IMR-90 (cell line): ENCODE results near the gene NEUROD2. TPM values are rescaled to one million over a fixed set of nuclear protein-coding genes. Genes with fewer than 3 reads are reported as not detected.

Source experiments
- ATAC-seq: fragments of 200-7000 bp; cut with Tn5 transposase; 2 replicates; pipeline ENCODE4 v1.9.1; 2020; ENCODE audit warnings: low read depth, mild to moderate bottlenecking, moderate library complexity
- BruUV-seq: library from RNA; stranded (reverse); fragments of 400-500 nt; replicated peaks from 2 replicates; lab custom pipeline; 2021; lab: Mats Ljungman, UMichigan
- CTCF ChIA-PET: fragments of 300-600 bp; formaldehyde crosslinking; extraction: SDS; loops from one replicate; lab custom pipeline; 2021; ENCODE audit warnings: antibody characterized with exemption; lab: Yijun Ruan, JAX
- POLR2A ChIA-PET: fragments of 300-600 bp; sonication (Branson Sonifier 250); formaldehyde crosslinking; loops from one replicate; lab custom pipeline; 2022; ENCODE audit warnings: antibody characterized with exemption; ENCODE audit not compliant: unreplicated experiment; lab: Charles Lee
- DNase-seq: peaks from one replicate; pipeline ENCODE4 v3.0.0; 2013
- H2AFZ ChIP-seq: replicated peaks from 2 replicates; pipeline ENCODE3; 2013; ENCODE audit warnings: low read length, mild to moderate bottlenecking; ENCODE audit not compliant: poor library complexity
- H2AK5ac ChIP-seq: 2 replicates; pipeline ENCODE4 v1.6.1; 2013; ENCODE audit warnings: low read depth, low read length, inconsistent platforms
- H2AK9ac ChIP-seq: replicated peaks from 2 replicates; pipeline ENCODE3; 2013; ENCODE audit warnings: mild to moderate bottlenecking, low read depth, low read length, moderate library complexity; ENCODE audit not compliant: poor library complexity
- H2BK120ac ChIP-seq: 2 replicates; pipeline ENCODE4 v1.6.1; 2013; ENCODE audit warnings: low read depth, low read length, inconsistent platforms
- H2BK15ac ChIP-seq: 3 replicates; pipeline ENCODE4 v1.6.1; 2013; ENCODE audit warnings: low read depth, low read length, inconsistent platforms
- H2BK20ac ChIP-seq: 2 replicates; pipeline ENCODE4 v1.6.1; 2013; ENCODE audit warnings: low read depth, mild to moderate bottlenecking, inconsistent platforms, low read length, moderate library complexity
- H2BK5ac ChIP-seq: 2 replicates; pipeline ENCODE4 v1.6.1; 2013; ENCODE audit warnings: mild to moderate bottlenecking, low read depth, low read length, inconsistent platforms; ENCODE audit not compliant: poor library complexity, severe bottlenecking
- H3K14ac ChIP-seq: replicated peaks from 2 replicates; pipeline ENCODE4 v1.6.1; 2013; ENCODE audit warnings: low read depth, low read length, inconsistent platforms
- H3K18ac ChIP-seq: 2 replicates; pipeline ENCODE4 v1.6.1; 2013; ENCODE audit warnings: low read depth, low read length, control low read depth
- H3K23ac ChIP-seq: 2 replicates; pipeline ENCODE4 v1.6.1; 2013; ENCODE audit warnings: low read depth, low read length, inconsistent platforms
- H3K27ac ChIP-seq: 2 replicates; pipeline ENCODE4 v1.5.1; 2013; ENCODE audit warnings: mild to moderate bottlenecking, control low read depth, low read length; ENCODE audit not compliant: insufficient read depth
- H3K27me3 ChIP-seq: 2 replicates; pipeline ENCODE4 v1.6.1; 2013; ENCODE audit warnings: low read length; ENCODE audit not compliant: control insufficient read depth, insufficient read depth
- H3K36me3 ChIP-seq: 2 replicates; pipeline ENCODE4 v1.6.1; 2013; ENCODE audit warnings: low read length, mixed read lengths; ENCODE audit not compliant: control insufficient read depth, insufficient read depth
- H3K4ac ChIP-seq: 2 replicates; pipeline ENCODE4 v1.6.1; 2013; ENCODE audit warnings: low read depth, low read length, inconsistent platforms
- H3K4me1 ChIP-seq: 2 replicates; pipeline ENCODE4 v1.6.1; 2013; ENCODE audit warnings: low read length, mixed read lengths; ENCODE audit not compliant: control insufficient read depth, insufficient read depth
- H3K4me2 ChIP-seq: 2 replicates; pipeline ENCODE4 v1.6.1; 2013; ENCODE audit warnings: low read depth, mild to moderate bottlenecking, control low read depth, low read length, moderate library complexity
- H3K4me3 ChIP-seq: 2 replicates; pipeline ENCODE4 v1.5.1; 2013; ENCODE audit warnings: low read depth, mild to moderate bottlenecking, control low read depth, low read length, moderate library complexity; ENCODE audit not compliant: insufficient read depth
- H3K56ac ChIP-seq: 2 replicates; pipeline ENCODE4 v1.6.1; 2013; ENCODE audit warnings: low read length, inconsistent platforms; ENCODE audit not compliant: insufficient read depth; ENCODE audit errors: extremely low read depth
- H3K79me1 ChIP-seq, 2 experiments: 2 replicates each; pipeline ENCODE4 v1.6.1; 2013; ENCODE audit warnings: low read length in 2 of 2, inconsistent platforms in 1 of 2, low read depth in 1 of 2
- H3K9ac ChIP-seq: 2 replicates; pipeline ENCODE4 v1.6.1; 2013; ENCODE audit warnings: low read depth, low read length, control low read depth
- H3K9me1 ChIP-seq: 2 replicates; pipeline ENCODE4 v1.6.1; 2013; ENCODE audit warnings: low read length, inconsistent platforms; ENCODE audit not compliant: insufficient read depth
- H3K9me3 ChIP-seq: 2 replicates; pipeline ENCODE4 v1.6.1; 2013; ENCODE audit warnings: low read length; ENCODE audit not compliant: control insufficient read depth, insufficient read depth
- H4K20me1 ChIP-seq: 2 replicates; pipeline ENCODE4 v1.6.1; 2013; ENCODE audit warnings: low read length, inconsistent platforms; ENCODE audit not compliant: insufficient read depth
- H4K5ac ChIP-seq: 2 replicates; pipeline ENCODE4 v1.6.1; 2013; ENCODE audit warnings: mild to moderate bottlenecking, low read depth, low read length, control low read depth
- H4K8ac ChIP-seq, 2 experiments: 2 replicates each; pipeline ENCODE4 v1.6.1; 2013; ENCODE audit warnings: low read depth in 2 of 2, low read length in 2 of 2, control low read depth in 1 of 2, inconsistent platforms in 1 of 2
- H4K91ac ChIP-seq: 2 replicates; pipeline ENCODE4 v1.6.1; 2013; ENCODE audit warnings: low read depth, low read length, inconsistent platforms; ENCODE audit not compliant: insufficient read depth
- CEBPB ChIP-seq: IDR thresholded peaks from 2 replicates; pipeline ENCODE4 v1.6.1; 2012; ENCODE audit warnings: low read depth, low read length, improper control_type of control experiment
- ELK1 ChIP-seq: fragments of 150-350 bp; IDR thresholded peaks from 2 replicates; pipeline ENCODE4 v1.6.1; 2016; ENCODE audit warnings: low read depth, mild to moderate bottlenecking, low read length, moderate library complexity, borderline replicate concordance
- RAD21 ChIP-seq: IDR thresholded peaks from 2 replicates; pipeline ENCODE4 v1.6.1; 2012; ENCODE audit warnings: low read length, improper control_type of control experiment
- WGBS, 2 experiments: methylation state at CpG; one replicate each; pipeline versions ENCODE4 v1.1.5 to v1.1.7; 2013; ENCODE audit warnings: missing lambda C conversion rate in 2 of 2; ENCODE audit not compliant: insufficient read length in 1 of 2; ENCODE audit errors: extremely low coverage in 2 of 2; 5-methylcytosine and 5-hydroxymethylcytosine counted together
- dilution Hi-C: fragments of 300-500 bp; cut with HindIII; formaldehyde crosslinking; loops from one replicate; pipeline ENCODE4 v1.14.3; 2018; ENCODE audit warnings: low sequenced_read_pairs; ENCODE audit not compliant: unreplicated experiment
- in situ Hi-C: fragments of 300-500 bp; cut with MboI; formaldehyde crosslinking; loops from 3 replicates; pipeline ENCODE4 v1.14.3; 2019; ENCODE audit warnings: low sequenced_read_pairs, inconsistent platforms, mixed read lengths
- intact Hi-C: fragments of 100-400 bp; cut with micrococcal nuclease; formaldehyde crosslinking; loops from 2 replicates; pipeline ENCODE4 v1.10.0; 2022
- polyA plus RNA-seq, 3 experiments: library from polyadenylated mRNA; depleted of rRNA; stranded (reverse); fragments of >200 nt; gene quantifications; 2 replicates each; pipeline ENCODE4 v1.2.3, GENCODE V29; 2012; ENCODE audit warnings: low replicate concordance in 1 of 3
- total RNA-seq: library from RNA; depleted of rRNA; stranded (reverse); fragments of >200 nt; gene quantifications from 2 replicates; pipeline ENCODE4 v1.2.3, GENCODE V29; 2012

NEUROD2 gene
- total and polyA plus RNA-seq, 2 of the 4 experiments (the other 2 are of a cell fraction), result not detected

- intact Hi-C loops (no loop called here), in situ Hi-C loops (no loop called here), dilution Hi-C loops (no loop called here)
- peaks cover 39% of the 10 kb centered on the region for H4K20me1 ChIP-seq
- no peak for TF ChIP-seq RAD21
- TF ChIP-seq ELK1, result no peak
- no peak for TF ChIP-seq CEBPB
- no peak overlapping the region for H2AK9ac ChIP-seq
- H3K9ac ChIP-seq, result no peak overlapping the region
- H2AFZ ChIP-seq, result no peak overlapping the region
- peaks cover 28% of the 10 kb centered on the region for H3K4me1 ChIP-seq
- H2BK120ac ChIP-seq, result no peak overlapping the region
- H3K27me3 ChIP-seq, result no peaks in the 10 kb centered on the region
- ChIA-PET POLR2A (no interaction called here), CTCF (interaction anchor here (2.9 kb wide), 1 partner anchor 17 kb away, joined by 11 read pairs; no protein-coding TSS in a partner anchor)
- ATAC-seq, result no peak
- H3K56ac ChIP-seq, result no peak overlapping the region
- H3K18ac ChIP-seq, result no peak overlapping the region
- no peak overlapping the region for H4K5ac ChIP-seq
- no peak overlapping the region for H2BK5ac ChIP-seq
- H2BK20ac ChIP-seq, result no peak overlapping the region
- no peak for DNase-seq
- H3K4ac ChIP-seq, result no peak overlapping the region
- no peak overlapping the region for H2BK15ac ChIP-seq
- peaks cover 32 to 78% of the 10 kb centered on the region in 2 experiments for H3K79me1 ChIP-seq
- no peak overlapping the region for H3K4me2 ChIP-seq
- no peaks in the 10 kb centered on the region for H3K9me3 ChIP-seq
- H3K14ac ChIP-seq, result no peak overlapping the region
- no TSS peak for BruUV-seq
- no peak overlapping the region for H3K4me3 ChIP-seq
- H4K8ac ChIP-seq, result no peak overlapping the region
- no peak overlapping the region for H2AK5ac ChIP-seq
- peaks cover 46% of the 10 kb centered on the region for H3K9me1 ChIP-seq
- H4K91ac ChIP-seq, result no peak overlapping the region
- no peak overlapping the region for H3K23ac ChIP-seq
- H3K36me3 ChIP-seq, result no peaks in the 10 kb centered on the region
- 89% methylated on average over 1 of the region's 2 CpGs; no CpG with 5 or more reads in 1 of the 2 experiments for WGBS, 2 experiments
- no peak overlapping the region for H3K27ac ChIP-seq
Observed at GRCh38 chr17:39639043-39639442, 31.3 kb upstream of the NEUROD2 start.
